Stomach (tissue), 9 donors: Measurements from ENCODE around the gene P2RX7. TPM values are rescaled to one million over a fixed set of nuclear protein-coding genes. Genes with fewer than 3 reads are reported as not detected.
A peak's percentile ranks its signal among the peaks of the same experiment; 100 is the strongest.

Source experiments
- DNase-seq, 2 donors: peaks; one replicate each; pipeline versions ENCODE4 v3.0.0 to v3.0.0-alpha.2; 2013 to 2019
- H3K27ac ChIP-seq, 5 donors: fragments of 200-600 bp in 4 of 5; sonication (generic) in 4 of 5; one replicate each; pipeline ENCODE4 v1.5.1; 2013 to 2019; ENCODE audit warnings: mild to moderate bottlenecking in 1 of 5, moderate library complexity in 1 of 5
- H3K27me3 ChIP-seq, 3 donors: fragments of 200-600 bp; sonication (generic); one replicate each; pipeline ENCODE4 v1.5.1; 2017 to 2019; ENCODE audit warnings: mixed run types in 1 of 3
- H3K36me3 ChIP-seq, 4 donors: fragments of 200-600 bp; sonication (generic); 1 replicate in 3 of 4; 2 replicates in 1 of 4; pipeline ENCODE4 v1.5.1; 2016 to 2019
- H3K4me1 ChIP-seq, 4 donors: fragments of 200-600 bp; sonication (generic); one replicate each; pipeline ENCODE4 v1.5.1; 2016 to 2019
- H3K4me3 ChIP-seq, 4 donors: fragments of 200-600 bp; sonication (generic) in 3 of 4; one replicate each; pipeline ENCODE4 v1.5.1; 2016 to 2019; ENCODE audit warnings: mild to moderate bottlenecking in 1 of 4
- H3K9me3 ChIP-seq, 4 donors: fragments of 200-600 bp; sonication (generic); one replicate each; pipeline ENCODE4 v1.5.1; 2016 to 2019
- CTCF ChIP-seq, 7 experiments: fragments of 450-650 bp in 4 of 7; fragments of 200-600 bp in 3 of 7; sonication (generic) in 3 of 7; IDR thresholded peaks; one replicate each; pipeline ENCODE4 v1.5.1; 2016 to 2019; ENCODE audit warnings: antibody characterized with exemption in 7 of 7, control low read depth in 2 of 7, mild to moderate bottlenecking in 1 of 7
- EP300 ChIP-seq: sonication (generic); formaldehyde crosslinking; IDR thresholded peaks from one replicate; pipeline ENCODE4 v1.6.1; 2017; ENCODE audit warnings: antibody characterized with exemption
- POLR2A ChIP-seq, 4 donors: fragments of 450-650 bp; IDR thresholded peaks; one replicate each; pipeline ENCODE4 v1.6.1; 2016; ENCODE audit warnings: antibody characterized with exemption in 4 of 4, control low read depth in 2 of 4, mild to moderate bottlenecking in 1 of 4, moderate library complexity in 1 of 4
- POLR2AphosphoS5 ChIP-seq, 3 donors: sonication (generic); formaldehyde crosslinking; IDR thresholded peaks; one replicate each; pipeline ENCODE4 v1.6.1; 2016; ENCODE audit warnings: antibody characterized with exemption in 3 of 3
- WGBS, 5 donors: extraction: QIAGEN DNeasy Blood & Tissue Kit in 3 of 5; methylation state at CpG; one replicate each; pipeline versions ENCODE4 v1.1.5 to v1.1.7; 2013 to 2018; 5-methylcytosine and 5-hydroxymethylcytosine counted together
- intact Hi-C: fragments of 100-400 bp; cut with DNase I; formaldehyde crosslinking; loops from one replicate; pipeline ENCODE4 v1.15.1; 2023; ENCODE audit warnings: low total_unique reads
- polyA plus RNA-seq, 3 donors: library from polyadenylated mRNA; stranded (reverse); fragments of 200-250 nt; gene quantifications; one replicate each; pipeline ENCODE4 v1.2.3, GENCODE V29; 2013
- total RNA-seq, 5 donors: library from RNA; depleted of rRNA; stranded (reverse); fragments of >200 nt; gene quantifications; one replicate each; pipeline versions ENCODE4 v1.1.0 to v1.2.3, GENCODE V29; 2014 to 2016
- donor health status: healthy with polysubstance abuse.
- donor health status: Bipolar disorder and iron deficiency.
- donor health status: healthy.

The P2RX7 gene
- total and polyA plus RNA-seq, 8 donors: 0.31 to 2.2 (median 0.95) TPM; not detected in 2

GRCh38 chr12:121170611-121171260 lies 38.1 kb downstream of the P2RX7 start:
- intact Hi-C loops: no loop called here
- WGBS, 5 donors: 81 to 87% (median 85%) methylated on average over 14 of the region's 14 CpGs

GRCh38 chr12:121172145-121172544 lies 39.5 kb downstream of the P2RX7 start:
- 87 to 92% (median 91%) methylated on average over 6 of the region's 6 CpGs for WGBS, 5 donors
- Histone ChIP-seq H3K4me1 (peaks cover 0 to 6% (median 3%) of the 10 kb centered on the region in 4 donors), H3K36me3 (peaks cover 0 to 11% (median 4%) of the 10 kb centered on the region in 4 donors), H3K9me3 (no peaks in the 10 kb centered on the region), H3K27me3 (no peaks in the 10 kb centered on the region), H3K4me3 (no peak overlapping the region), H3K27ac (no peak overlapping the region)
- intact Hi-C loops: no loop called here
- TF ChIP-seq CTCF (IDR thresholded peaks at IDR 0.05) (no peak), POLR2A (IDR thresholded peaks at IDR 0.05) (no peak), POLR2AphosphoS5 (IDR thresholded peaks at IDR 0.05) (no peak), EP300 (no peak)
- no peak for DNase-seq

More at GRCh38 chr12:121170611-121171260, 38.1 kb downstream of the P2RX7 start:
- H3K4me3 ChIP-seq: no peak overlapping the region
- no peak for TF ChIP-seq CTCF (IDR thresholded peaks at IDR 0.05)
- no peak for TF ChIP-seq POLR2A (IDR thresholded peaks at IDR 0.05)
- TF ChIP-seq POLR2AphosphoS5 (IDR thresholded peaks at IDR 0.05): no peak
- TF ChIP-seq EP300: no peak
- H3K36me3 ChIP-seq: peaks cover 0 to 16% (median 12%) of the 10 kb centered on the region in 4 donors
- H3K9me3 ChIP-seq: no peaks in the 10 kb centered on the region
- H3K27me3 ChIP-seq: no peaks in the 10 kb centered on the region
- no peak for DNase-seq
- peaks cover 0 to 6% (median 0%) of the 10 kb centered on the region in 4 donors for H3K4me1 ChIP-seq
- H3K27ac ChIP-seq: no peak overlapping the region

DNA sequence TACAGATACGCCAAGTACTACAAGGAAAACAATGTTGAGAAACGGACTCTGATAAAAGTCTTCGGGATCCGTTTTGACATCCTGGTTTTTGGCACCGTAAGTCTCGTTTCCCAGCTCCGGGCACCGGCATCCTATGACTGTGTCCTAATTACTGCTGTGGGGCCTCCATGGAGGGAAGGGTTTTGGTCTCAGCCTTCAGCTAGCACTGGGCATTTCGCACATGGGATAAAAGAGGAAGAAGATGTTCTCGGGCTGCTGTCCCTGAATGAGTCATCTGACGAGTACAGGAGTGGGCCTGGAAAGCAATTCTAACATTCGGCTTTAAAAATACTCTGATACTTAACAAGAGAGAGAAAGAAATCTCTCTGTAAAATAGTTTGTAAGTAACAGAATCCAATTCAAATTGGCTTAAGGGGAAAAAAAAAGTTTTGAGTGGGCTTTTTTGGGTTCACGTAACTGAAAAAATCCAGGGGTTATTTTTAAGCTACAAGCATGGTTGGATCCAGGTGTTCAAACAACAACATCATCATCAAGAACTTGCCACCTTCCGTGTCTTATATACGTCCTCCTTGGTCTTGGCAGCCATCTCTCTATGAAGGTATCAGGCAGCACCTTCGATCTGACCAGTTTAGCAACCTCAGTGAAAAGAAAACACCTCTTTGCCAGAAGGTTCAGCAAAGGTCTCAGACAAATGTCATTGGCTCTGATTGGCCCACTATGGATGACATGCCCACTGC lies 42.9 kb downstream of the P2RX7 start:
- WGBS, 5 donors: 72 to 80% (median 79%) methylated on average over 16 of the region's 16 CpGs
- Histone ChIP-seq H3K27ac (peak overlapping the region in 1 of 5 donors; percentile 24), H3K4me3 (no peak overlapping the region), H3K9me3 (no peaks in the 10 kb centered on the region), H3K27me3 (no peaks in the 10 kb centered on the region), H3K36me3 (peaks cover 0 to 12% (median 3%) of the 10 kb centered on the region in 4 donors), H3K4me1 (peaks cover 0 to 6% (median 3%) of the 10 kb centered on the region in 4 donors)
- no peak for DNase-seq
- no peak for TF ChIP-seq CTCF (IDR thresholded peaks at IDR 0.05)
- no peak for TF ChIP-seq POLR2AphosphoS5 (IDR thresholded peaks at IDR 0.05)
- TF ChIP-seq EP300: no peak
- no peak for TF ChIP-seq POLR2A (IDR thresholded peaks at IDR 0.05)
- intact Hi-C loops: no loop called here

DNA sequence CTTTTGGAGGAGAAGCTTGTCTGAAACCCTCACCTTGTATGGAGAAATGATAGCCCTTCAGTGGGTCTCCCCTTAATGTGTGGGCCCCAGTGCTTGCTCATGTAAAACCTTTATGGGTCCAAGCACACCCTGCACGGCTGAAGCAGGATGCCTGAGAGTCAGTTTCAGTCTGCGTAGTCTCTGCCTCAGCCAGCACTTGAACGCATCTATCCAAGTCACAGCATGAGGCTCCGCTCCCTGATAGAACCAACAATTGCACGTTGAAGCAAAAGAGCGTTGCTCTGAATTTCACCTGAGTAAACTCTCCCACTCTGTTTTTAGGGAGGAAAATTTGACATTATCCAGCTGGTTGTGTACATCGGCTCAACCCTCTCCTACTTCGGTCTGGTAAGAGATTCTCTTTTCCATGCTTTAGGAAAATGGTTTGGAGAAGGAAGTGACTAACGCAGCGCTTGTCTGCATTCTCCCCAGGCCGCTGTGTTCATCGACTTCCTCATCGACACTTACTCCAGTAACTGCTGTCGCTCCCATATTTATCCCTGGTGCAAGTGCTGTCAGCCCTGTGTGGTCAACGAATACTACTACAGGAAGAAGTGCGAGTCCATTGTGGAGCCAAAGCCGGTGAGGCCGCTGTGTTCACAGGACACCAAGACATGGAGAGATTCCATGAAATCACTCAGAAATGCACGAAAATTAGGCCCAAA lies 44.3 kb downstream of the P2RX7 start:
- Histone ChIP-seq H3K4me3 (no peak overlapping the region), H3K4me1 (peaks cover 0 to 6% (median 3%) of the 10 kb centered on the region in 4 donors), H3K36me3 (peaks cover 0 to 5% (median 2%) of the 10 kb centered on the region in 4 donors), H3K9me3 (no peaks in the 10 kb centered on the region), H3K27me3 (no peaks in the 10 kb centered on the region), H3K27ac (no peak overlapping the region)
- intact Hi-C loops: no loop called here
- no peak for DNase-seq
- 88 to 93% (median 91%) methylated on average over 19 of the region's 19 CpGs for WGBS, 5 donors
- TF ChIP-seq EP300 (no peak), CTCF (IDR thresholded peaks at IDR 0.05) (no peak), POLR2A (IDR thresholded peaks at IDR 0.05) (no peak), POLR2AphosphoS5 (IDR thresholded peaks at IDR 0.05) (no peak)
